Astrocyte (in vitro differentiated cells and primary cell): ENCODE results near the gene CIAO2B. TPM values are rescaled to one million over a fixed set of nuclear protein-coding genes. Genes with fewer than 3 reads are reported as not detected.

Experiments used
- DNase-seq: peaks from one replicate; pipeline ENCODE4 v3.0.0-alpha.2; 2010; ENCODE audit warnings: low read depth
- FAIRE-seq: peaks from 2 replicates; lab custom pipeline; 2011; peaks lifted over from hg19 to GRCh38; lab: Jason Lieb, UNC
- H2AFZ ChIP-seq: 2 replicates; pipeline ENCODE4 v1.6.0; 2012; ENCODE audit warnings: low read depth, low read length, inconsistent platforms
- H3K27ac ChIP-seq: 2 replicates; pipeline ENCODE4 v1.5.1; 2011; ENCODE audit warnings: low read depth, low read length, inconsistent platforms
- H3K27me3 ChIP-seq: 2 replicates; pipeline ENCODE4 v1.6.0; 2011; ENCODE audit warnings: low read length, inconsistent platforms; ENCODE audit not compliant: insufficient read depth
- H3K36me3 ChIP-seq: 2 replicates; pipeline ENCODE4 v1.5.1; 2011; ENCODE audit warnings: low read length, inconsistent platforms; ENCODE audit not compliant: insufficient read depth
- H3K4me1 ChIP-seq: 2 replicates; pipeline ENCODE4 v1.5.1; 2011; ENCODE audit warnings: low read length, inconsistent platforms; ENCODE audit not compliant: insufficient read depth
- H3K4me2 ChIP-seq: 2 replicates; pipeline ENCODE4 v1.6.0; 2012; ENCODE audit warnings: low read length, inconsistent platforms
- H3K4me3 ChIP-seq: 2 replicates; pipeline ENCODE4 v1.5.1; 2011; ENCODE audit warnings: low read depth, mild to moderate bottlenecking, low read length, inconsistent platforms; ENCODE audit not compliant: insufficient read depth
- H3K79me2 ChIP-seq: 2 replicates; pipeline ENCODE4 v1.6.0; 2012; ENCODE audit warnings: mild to moderate bottlenecking, low read length, inconsistent platforms; ENCODE audit not compliant: insufficient read depth
- H3K9ac ChIP-seq: 2 replicates; pipeline ENCODE4 v1.6.0; 2012; ENCODE audit warnings: mild to moderate bottlenecking, low read length, inconsistent platforms
- H3K9me3 ChIP-seq: 2 replicates; pipeline ENCODE4 v1.5.1; 2012; ENCODE audit warnings: low read depth, mild to moderate bottlenecking, low read length, inconsistent platforms; ENCODE audit not compliant: insufficient read depth
- H4K20me1 ChIP-seq: 2 replicates; pipeline ENCODE4 v1.6.0; 2012; ENCODE audit warnings: low read length, inconsistent platforms; ENCODE audit not compliant: insufficient read depth
- H3K27ac Mint-ChIP-seq: one replicate; pipeline ENCODE4 v1.8.0; 2021; ENCODE audit warnings: mild to moderate bottlenecking, mixed read lengths; ENCODE audit not compliant: unreplicated experiment
- H3K27me3 Mint-ChIP-seq: one replicate; pipeline ENCODE4 v1.8.0; 2021; ENCODE audit warnings: low read depth, mixed read lengths; ENCODE audit not compliant: unreplicated experiment
- H3K36me3 Mint-ChIP-seq: one replicate; pipeline ENCODE4 v1.8.0; 2021; ENCODE audit warnings: low read depth, mixed read lengths; ENCODE audit not compliant: unreplicated experiment
- H3K4me1 Mint-ChIP-seq: one replicate; pipeline ENCODE4 v1.8.0; 2021; ENCODE audit warnings: low read depth, mixed read lengths; ENCODE audit not compliant: unreplicated experiment
- H3K4me3 Mint-ChIP-seq: one replicate; pipeline ENCODE4 v1.8.0; 2021; ENCODE audit warnings: mild to moderate bottlenecking, moderate library complexity, mixed read lengths; ENCODE audit not compliant: unreplicated experiment
- H3K9me3 Mint-ChIP-seq: one replicate; pipeline ENCODE4 v1.8.0; 2021; ENCODE audit warnings: mild to moderate bottlenecking, mixed read lengths; ENCODE audit not compliant: unreplicated experiment
- EZH2 ChIP-seq: IDR thresholded peaks from 2 replicates; pipeline ENCODE4 v1.6.1; 2012; ENCODE audit warnings: mild to moderate bottlenecking, low read length, inconsistent platforms; ENCODE audit not compliant: insufficient read depth
- total RNA-seq: library from RNA; stranded (reverse); gene quantifications from 2 replicates; pipeline ENCODE4 v1.2.1, GENCODE V29; 2021
- TF ChIP-seq, protein P1 (sequence below): IDR thresholded peaks from 2 replicates; pipeline ENCODE4 v1.5.1; 2011; ENCODE audit warnings: low read depth, mild to moderate bottlenecking, inconsistent platforms, low read length, moderate library complexity; ENCODE audit not compliant: insufficient read depth

CIAO2B gene
- total RNA-seq, 1 donor from 2014 or later, result 75.6 TPM

- Mint-ChIP-seq H3K36me3 (no peaks in the 10 kb centered on the region), H3K27me3 (peaks cover 12% of the 10 kb centered on the region), H3K27ac (no peak overlapping the region), H3K4me3 (no peak overlapping the region), H3K9me3 (no peaks in the 10 kb centered on the region), H3K4me1 (peaks cover 6% of the 10 kb centered on the region)
- H3K4me3 ChIP-seq, result no peak overlapping the region
- H2AFZ ChIP-seq, result no peak overlapping the region
- TF ChIP-seq, protein P1, sequence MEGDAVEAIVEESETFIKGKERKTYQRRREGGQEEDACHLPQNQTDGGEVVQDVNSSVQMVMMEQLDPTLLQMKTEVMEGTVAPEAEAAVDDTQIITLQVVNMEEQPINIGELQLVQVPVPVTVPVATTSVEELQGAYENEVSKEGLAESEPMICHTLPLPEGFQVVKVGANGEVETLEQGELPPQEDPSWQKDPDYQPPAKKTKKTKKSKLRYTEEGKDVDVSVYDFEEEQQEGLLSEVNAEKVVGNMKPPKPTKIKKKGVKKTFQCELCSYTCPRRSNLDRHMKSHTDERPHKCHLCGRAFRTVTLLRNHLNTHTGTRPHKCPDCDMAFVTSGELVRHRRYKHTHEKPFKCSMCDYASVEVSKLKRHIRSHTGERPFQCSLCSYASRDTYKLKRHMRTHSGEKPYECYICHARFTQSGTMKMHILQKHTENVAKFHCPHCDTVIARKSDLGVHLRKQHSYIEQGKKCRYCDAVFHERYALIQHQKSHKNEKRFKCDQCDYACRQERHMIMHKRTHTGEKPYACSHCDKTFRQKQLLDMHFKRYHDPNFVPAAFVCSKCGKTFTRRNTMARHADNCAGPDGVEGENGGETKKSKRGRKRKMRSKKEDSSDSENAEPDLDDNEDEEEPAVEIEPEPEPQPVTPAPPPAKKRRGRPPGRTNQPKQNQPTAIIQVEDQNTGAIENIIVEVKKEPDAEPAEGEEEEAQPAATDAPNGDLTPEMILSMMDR, result no peak
- no peak for TF ChIP-seq EZH2
- H3K4me1 ChIP-seq, result peaks cover 12% of the 10 kb centered on the region
- no peak overlapping the region for H3K9ac ChIP-seq
- no peak for DNase-seq
- H3K27ac ChIP-seq, result no peak overlapping the region
- no peak overlapping the region for H3K4me2 ChIP-seq
- H3K27me3 ChIP-seq, result no peaks in the 10 kb centered on the region
- no peaks in the 10 kb centered on the region for H3K9me3 ChIP-seq
- no peaks in the 10 kb centered on the region for H4K20me1 ChIP-seq
- H3K36me3 ChIP-seq, result no peaks in the 10 kb centered on the region
- no peaks in the 10 kb centered on the region for H3K79me2 ChIP-seq
- FAIRE-seq, result no peak
Measured at GRCh38 chr16:66973716-66974115, 39.5 kb upstream of the CIAO2B start.

DNA sequence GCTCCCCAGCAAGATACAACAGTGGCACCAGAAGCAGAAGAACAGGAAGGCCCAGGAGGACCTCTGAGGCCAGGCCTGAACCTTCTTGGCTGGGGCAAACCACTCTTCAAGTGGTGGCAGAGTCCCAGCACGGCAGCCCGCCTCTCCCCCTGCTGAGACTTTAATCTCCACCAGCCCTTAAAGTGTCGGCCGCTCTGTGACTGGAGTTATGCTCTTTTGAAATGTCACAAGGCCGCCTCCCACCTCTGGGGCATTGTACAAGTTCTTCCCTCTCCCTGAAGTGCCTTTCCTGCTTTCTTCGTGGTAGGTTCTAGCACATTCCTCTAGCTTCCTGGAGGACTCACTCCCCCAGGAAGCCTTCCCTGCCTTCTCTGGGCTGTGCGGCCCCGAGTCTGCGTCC is 38.8 kb upstream of the CIAO2B start:
- Mint-ChIP-seq H3K4me1 (peaks cover 6% of the 10 kb centered on the region), H3K27ac (no peak overlapping the region), H3K27me3 (peaks cover 12% of the 10 kb centered on the region), H3K4me3 (no peak overlapping the region), H3K9me3 (no peaks in the 10 kb centered on the region), H3K36me3 (no peaks in the 10 kb centered on the region)
- H3K9ac ChIP-seq, result no peak overlapping the region
- no peak overlapping the region for H3K4me2 ChIP-seq
- FAIRE-seq, result no peak
- no peaks in the 10 kb centered on the region for H3K36me3 ChIP-seq
- peaks cover 12% of the 10 kb centered on the region for H3K4me1 ChIP-seq
- no peak overlapping the region for H2AFZ ChIP-seq
- no peak overlapping the region for H3K27ac ChIP-seq
- no peaks in the 10 kb centered on the region for H3K79me2 ChIP-seq
- TF ChIP-seq EZH2, result no peak
- TF ChIP-seq, protein P1, result no peak
- H3K4me3 ChIP-seq, result no peak overlapping the region
- H3K9me3 ChIP-seq, result no peaks in the 10 kb centered on the region
- DNase-seq, result no peak
- no peaks in the 10 kb centered on the region for H4K20me1 ChIP-seq
- H3K27me3 ChIP-seq, result no peaks in the 10 kb centered on the region

DNA sequence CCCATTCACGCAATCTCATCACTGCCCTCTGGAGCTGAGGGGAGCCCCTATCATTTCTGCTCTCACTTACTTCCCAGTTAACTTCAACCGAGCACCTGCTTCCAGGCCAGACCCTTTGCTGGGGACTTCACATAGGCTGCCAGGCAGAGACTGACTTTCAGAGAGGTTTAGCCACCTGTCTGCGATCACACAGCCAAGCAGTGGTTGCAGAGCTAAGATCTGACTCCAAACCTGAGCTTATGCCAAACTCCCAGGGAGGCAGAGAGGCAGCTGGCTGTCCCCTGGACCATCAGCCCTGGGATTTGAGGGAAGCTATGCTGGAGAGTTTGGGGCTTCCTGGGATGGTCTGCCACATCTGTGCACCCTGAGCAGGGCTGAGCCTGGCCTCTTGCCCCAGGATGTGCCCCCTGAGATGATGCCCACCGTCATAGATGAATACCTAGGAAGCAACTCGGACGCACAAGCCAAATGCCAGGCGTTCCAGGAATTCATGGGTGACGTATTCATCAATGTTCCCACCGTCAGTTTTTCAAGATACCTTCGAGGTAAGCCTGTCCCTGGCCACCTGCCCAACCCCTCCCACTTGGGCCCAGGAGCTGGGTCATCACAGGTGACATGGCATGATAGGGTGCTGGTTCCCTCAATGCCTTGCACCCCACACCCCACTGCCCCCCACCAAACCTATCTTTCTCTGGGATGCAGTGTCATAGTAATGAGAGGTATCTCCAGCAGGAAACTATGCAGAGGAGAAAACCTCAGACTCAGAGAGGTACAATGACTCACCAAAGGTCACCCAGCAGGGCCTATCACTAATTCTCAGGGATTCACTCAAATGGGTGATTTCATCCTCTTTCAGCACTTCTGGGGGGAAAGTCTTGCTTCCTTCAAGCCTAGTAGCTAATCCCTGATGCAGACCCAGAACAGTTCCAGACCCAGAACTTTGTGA is 36.8 kb upstream of the CIAO2B start:
- peaks cover 5% of the 10 kb centered on the region for H3K27me3 ChIP-seq
- H3K4me3 ChIP-seq, result no peak overlapping the region
- Mint-ChIP-seq H3K4me3 (no peak overlapping the region), H3K27ac (no peak overlapping the region), H3K36me3 (no peaks in the 10 kb centered on the region), H3K9me3 (no peaks in the 10 kb centered on the region), H3K4me1 (peaks cover 6% of the 10 kb centered on the region), H3K27me3 (peaks cover 18% of the 10 kb centered on the region)
- H3K4me1 ChIP-seq, result peaks cover 12% of the 10 kb centered on the region
- no peak overlapping the region for H3K27ac ChIP-seq
- H4K20me1 ChIP-seq, result no peaks in the 10 kb centered on the region
- no peak overlapping the region for H3K9ac ChIP-seq
- H2AFZ ChIP-seq, result no peak overlapping the region
- TF ChIP-seq, protein P1, result no peak
- TF ChIP-seq EZH2, result no peak
- DNase-seq (peak; percentile 59), FAIRE-seq (no peak)
- no peaks in the 10 kb centered on the region for H3K9me3 ChIP-seq
- peak overlapping the region; percentile 54 for H3K4me2 ChIP-seq
- no peaks in the 10 kb centered on the region for H3K36me3 ChIP-seq
- no peaks in the 10 kb centered on the region for H3K79me2 ChIP-seq
